Sigmoid colon (tissue), 4 donors: Measurements from ENCODE around the gene JPT2.

ENCODE experiments used
- POLR2AphosphoS5 ChIP-seq, 4 donors: sonication (generic); formaldehyde crosslinking; IDR thresholded peaks; one replicate each; pipeline ENCODE4 v1.6.1; 2017; ENCODE audit warnings: antibody characterized with exemption in 4 of 4
- TF ChIP-seq, protein P1 (sequence below), 4 experiments: fragments of 450-650 bp in 3 of 4; fragments of 200-600 bp in 1 of 4; IDR thresholded peaks; one replicate each; pipeline ENCODE4 v1.5.1; 2016 to 2019; ENCODE audit warnings: antibody characterized with exemption in 4 of 4, mild to moderate bottlenecking in 3 of 4, moderate library complexity in 2 of 4

DNA sequence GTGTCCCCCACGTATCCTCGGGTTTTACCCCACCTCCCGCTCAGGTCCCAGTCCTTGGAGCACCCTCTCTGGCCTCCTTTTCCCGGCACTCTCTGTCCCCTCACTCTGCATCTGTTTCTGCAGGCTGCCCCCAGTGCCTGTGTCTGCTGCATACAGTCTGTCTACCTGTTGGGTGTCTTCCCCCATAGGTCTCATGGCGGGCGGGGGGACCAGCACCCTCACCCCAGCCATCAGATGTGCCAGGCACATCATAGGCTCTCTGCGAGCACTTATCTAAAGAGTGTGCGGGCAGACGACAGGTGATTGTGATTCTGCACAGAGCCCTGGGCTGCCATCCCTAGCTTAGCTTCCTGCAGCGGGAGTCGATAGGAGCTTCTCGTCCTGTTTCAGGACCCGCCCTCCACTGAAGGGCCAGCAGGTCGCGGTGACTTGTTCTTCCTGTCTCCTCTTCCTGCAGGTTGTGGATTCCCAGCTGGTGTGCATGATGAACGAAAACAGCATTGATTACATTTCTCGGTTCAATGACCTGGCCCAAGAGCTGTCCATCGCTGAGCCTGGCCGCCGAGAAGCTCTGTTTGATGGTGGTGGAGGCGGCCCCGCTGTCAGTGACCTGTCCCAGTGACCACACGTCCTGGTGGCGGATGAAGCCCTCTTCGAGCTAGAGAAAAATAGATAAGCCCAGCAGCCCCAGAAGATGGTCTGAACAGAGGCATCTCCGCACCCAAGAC, 4.5 kb upstream of the JPT2 start:
- TF ChIP-seq, protein P1, sequence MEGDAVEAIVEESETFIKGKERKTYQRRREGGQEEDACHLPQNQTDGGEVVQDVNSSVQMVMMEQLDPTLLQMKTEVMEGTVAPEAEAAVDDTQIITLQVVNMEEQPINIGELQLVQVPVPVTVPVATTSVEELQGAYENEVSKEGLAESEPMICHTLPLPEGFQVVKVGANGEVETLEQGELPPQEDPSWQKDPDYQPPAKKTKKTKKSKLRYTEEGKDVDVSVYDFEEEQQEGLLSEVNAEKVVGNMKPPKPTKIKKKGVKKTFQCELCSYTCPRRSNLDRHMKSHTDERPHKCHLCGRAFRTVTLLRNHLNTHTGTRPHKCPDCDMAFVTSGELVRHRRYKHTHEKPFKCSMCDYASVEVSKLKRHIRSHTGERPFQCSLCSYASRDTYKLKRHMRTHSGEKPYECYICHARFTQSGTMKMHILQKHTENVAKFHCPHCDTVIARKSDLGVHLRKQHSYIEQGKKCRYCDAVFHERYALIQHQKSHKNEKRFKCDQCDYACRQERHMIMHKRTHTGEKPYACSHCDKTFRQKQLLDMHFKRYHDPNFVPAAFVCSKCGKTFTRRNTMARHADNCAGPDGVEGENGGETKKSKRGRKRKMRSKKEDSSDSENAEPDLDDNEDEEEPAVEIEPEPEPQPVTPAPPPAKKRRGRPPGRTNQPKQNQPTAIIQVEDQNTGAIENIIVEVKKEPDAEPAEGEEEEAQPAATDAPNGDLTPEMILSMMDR (IDR thresholded peaks at IDR 0.05): no peak
- TF ChIP-seq POLR2AphosphoS5 (IDR thresholded peaks at IDR 0.05): no peak
